ENCODE measurements around the gene PARVG.

DNA sequence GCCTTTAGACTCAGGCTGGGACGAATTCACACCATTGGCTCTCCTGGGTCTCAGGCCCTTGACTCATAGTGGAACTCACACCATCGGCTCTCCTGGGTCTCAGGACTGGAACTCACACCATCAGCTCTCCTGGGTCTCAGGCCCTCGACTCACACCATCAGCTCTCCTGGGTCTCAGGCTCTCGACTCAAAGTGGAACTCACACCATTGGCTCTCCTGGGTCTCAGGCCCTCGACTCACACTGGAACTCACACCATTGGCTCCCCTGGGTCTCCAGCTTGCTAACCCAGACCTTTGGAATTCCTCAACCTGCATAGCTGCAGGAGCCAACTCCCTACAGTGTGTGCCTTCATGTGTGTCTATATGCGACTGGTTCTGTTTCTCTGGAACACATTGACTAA, 75.4 kb downstream of the PARVG start:
- TF ChIP-seq, protein P1, sequence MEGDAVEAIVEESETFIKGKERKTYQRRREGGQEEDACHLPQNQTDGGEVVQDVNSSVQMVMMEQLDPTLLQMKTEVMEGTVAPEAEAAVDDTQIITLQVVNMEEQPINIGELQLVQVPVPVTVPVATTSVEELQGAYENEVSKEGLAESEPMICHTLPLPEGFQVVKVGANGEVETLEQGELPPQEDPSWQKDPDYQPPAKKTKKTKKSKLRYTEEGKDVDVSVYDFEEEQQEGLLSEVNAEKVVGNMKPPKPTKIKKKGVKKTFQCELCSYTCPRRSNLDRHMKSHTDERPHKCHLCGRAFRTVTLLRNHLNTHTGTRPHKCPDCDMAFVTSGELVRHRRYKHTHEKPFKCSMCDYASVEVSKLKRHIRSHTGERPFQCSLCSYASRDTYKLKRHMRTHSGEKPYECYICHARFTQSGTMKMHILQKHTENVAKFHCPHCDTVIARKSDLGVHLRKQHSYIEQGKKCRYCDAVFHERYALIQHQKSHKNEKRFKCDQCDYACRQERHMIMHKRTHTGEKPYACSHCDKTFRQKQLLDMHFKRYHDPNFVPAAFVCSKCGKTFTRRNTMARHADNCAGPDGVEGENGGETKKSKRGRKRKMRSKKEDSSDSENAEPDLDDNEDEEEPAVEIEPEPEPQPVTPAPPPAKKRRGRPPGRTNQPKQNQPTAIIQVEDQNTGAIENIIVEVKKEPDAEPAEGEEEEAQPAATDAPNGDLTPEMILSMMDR (IDR thresholded peaks at IDR 0.05 in 4 of 5, conservative IDR thresholded peaks at IDR 0.05 in 1 of 5), result no peak
- no peak for TF ChIP-seq POLR2A (IDR thresholded peaks at IDR 0.05)

Data from gastrocnemius medialis (tissue), 4 donors.